Activated CD4-positive, alpha-beta T cell treated with anti-CD3 and anti-CD28 coated beads, Interleukin-2, amount 10 ng/mL, durations not matched to agents 24 days and 14 days (primary cell): ENCODE data around the gene DNAH17. TPM values are rescaled to one million over a fixed set of nuclear protein-coding genes. Genes with fewer than 3 reads are reported as not detected.

Source experiments
- DNase-seq: peaks from one replicate; pipeline ENCODE4 v3.0.0; 2022
- H3K27ac Mint-ChIP-seq: one replicate; pipeline ENCODE4 v1.8.0; 2022; ENCODE audit warnings: mild to moderate bottlenecking, mixed read lengths
- H3K27me3 Mint-ChIP-seq: one replicate; pipeline ENCODE4 v1.8.0; 2022; ENCODE audit warnings: mixed read lengths
- H3K36me3 Mint-ChIP-seq: one replicate; pipeline ENCODE4 v1.8.0; 2022; ENCODE audit warnings: low read depth, mild to moderate bottlenecking, mixed read lengths
- H3K4me1 Mint-ChIP-seq: one replicate; pipeline ENCODE4 v1.8.0; 2021; ENCODE audit warnings: mixed read lengths
- H3K4me3 Mint-ChIP-seq: one replicate; pipeline ENCODE4 v1.8.0; 2022; ENCODE audit warnings: mild to moderate bottlenecking, moderate library complexity, mixed read lengths
- H3K9me3 Mint-ChIP-seq: one replicate; pipeline ENCODE4 v1.8.0; 2021; ENCODE audit warnings: mixed read lengths
- intact Hi-C: fragments of 100-400 bp; cut with micrococcal nuclease; formaldehyde crosslinking; loops from one replicate; pipeline ENCODE4 v1.15.1; 2023
- total RNA-seq: library from RNA; stranded (reverse); gene quantifications from 2 replicates; pipeline ENCODE4 v1.2.3, GENCODE V29; 2022

Gene DNAH17
- total RNA-seq = 0.02 TPM in 2 replicates

GRCh38 chr17:78577296-78577695 lies at the start of gene DNAH17:
DNAH17 (minus strand) TSS chr17:78577396; CDS start chr17:78575057, 2,339 bp downstream.
- Mint-ChIP-seq H3K27me3 (peaks cover 6% of the 10 kb centered on the region), H3K36me3 (no peaks in the 10 kb centered on the region), H3K4me3 (no peak within 1 kb of the TSS), H3K4me1 (no peaks in the 10 kb centered on the region), H3K27ac (no peak within 1 kb of the TSS), H3K9me3 (no peaks in the 10 kb centered on the region)
- no peak for DNase-seq
- intact Hi-C loops = no loop called here

GRCh38 chr17:78624324-78625151 lies 47.3 kb upstream of the DNAH17 start:
- Mint-ChIP-seq H3K27ac (no peak overlapping the region), H3K36me3 (no peaks in the 10 kb centered on the region), H3K9me3 (no peaks in the 10 kb centered on the region), H3K27me3 (peaks cover 1% of the 10 kb centered on the region), H3K4me1 (no peaks in the 10 kb centered on the region), H3K4me3 (no peak overlapping the region)
- intact Hi-C loops = no loop called here
- no peak for DNase-seq

DNA sequence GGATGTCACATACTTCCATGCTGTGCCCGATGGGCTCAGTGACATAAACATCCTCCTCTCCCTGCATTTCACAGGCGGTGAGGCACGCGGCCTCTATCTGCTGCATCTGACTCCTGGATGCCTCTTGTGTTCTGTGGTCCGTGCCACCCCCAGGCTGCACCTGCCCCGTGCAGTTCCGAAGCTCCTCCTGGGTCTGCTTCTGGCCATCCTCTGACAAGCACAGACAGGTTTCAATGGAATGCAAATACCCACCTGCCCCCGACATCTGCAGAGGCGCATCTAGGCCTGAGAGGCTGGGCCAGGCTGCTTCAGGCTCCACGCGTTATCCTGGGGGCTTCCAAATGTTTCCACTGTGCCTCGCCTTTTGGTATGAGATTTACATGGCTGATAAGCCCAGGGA lies 46.3 kb upstream of the DNAH17 start:
- no peaks in the 10 kb centered on the region for H3K4me1 Mint-ChIP-seq
- no peaks in the 10 kb centered on the region for H3K36me3 Mint-ChIP-seq
- no peak overlapping the region for H3K27ac Mint-ChIP-seq
- DNase-seq = no peak
- intact Hi-C loops = no loop called here
- peaks cover 1% of the 10 kb centered on the region for H3K27me3 Mint-ChIP-seq
- H3K9me3 Mint-ChIP-seq = no peaks in the 10 kb centered on the region
- no peak overlapping the region for H3K4me3 Mint-ChIP-seq

GRCh38 chr17:78622491-78623265 lies 45.5 kb upstream of the DNAH17 start:
- no peaks in the 10 kb centered on the region for H3K4me1 Mint-ChIP-seq

GRCh38 chr17:78621720-78622490 lies 44.7 kb upstream of the DNAH17 start:
- Mint-ChIP-seq H3K27me3 (peaks cover 1% of the 10 kb centered on the region), H3K36me3 (no peaks in the 10 kb centered on the region), H3K4me1 (no peaks in the 10 kb centered on the region), H3K9me3 (no peaks in the 10 kb centered on the region), H3K4me3 (no peak overlapping the region), H3K27ac (no peak overlapping the region)
- no peak for DNase-seq
- intact Hi-C loops = no loop called here

More at GRCh38 chr17:78622491-78623265, 45.5 kb upstream of the DNAH17 start:
- DNase-seq = no peak
- peaks cover 1% of the 10 kb centered on the region for H3K27me3 Mint-ChIP-seq
- no peaks in the 10 kb centered on the region for H3K9me3 Mint-ChIP-seq
- no peaks in the 10 kb centered on the region for H3K36me3 Mint-ChIP-seq
- intact Hi-C loops = no loop called here
- H3K4me3 Mint-ChIP-seq = no peak overlapping the region
- no peak overlapping the region for H3K27ac Mint-ChIP-seq

- no peak for DNase-seq
- intact Hi-C loops = no loop called here
- Mint-ChIP-seq H3K27me3 (peaks cover 1% of the 10 kb centered on the region), H3K4me3 (no peak overlapping the region), H3K4me1 (no peaks in the 10 kb centered on the region), H3K9me3 (no peaks in the 10 kb centered on the region), H3K36me3 (no peaks in the 10 kb centered on the region), H3K27ac (no peak overlapping the region)
These were observed 42.9 kb upstream of the DNAH17 start for GRCh38 chr17:78620099-78620498.

DNA sequence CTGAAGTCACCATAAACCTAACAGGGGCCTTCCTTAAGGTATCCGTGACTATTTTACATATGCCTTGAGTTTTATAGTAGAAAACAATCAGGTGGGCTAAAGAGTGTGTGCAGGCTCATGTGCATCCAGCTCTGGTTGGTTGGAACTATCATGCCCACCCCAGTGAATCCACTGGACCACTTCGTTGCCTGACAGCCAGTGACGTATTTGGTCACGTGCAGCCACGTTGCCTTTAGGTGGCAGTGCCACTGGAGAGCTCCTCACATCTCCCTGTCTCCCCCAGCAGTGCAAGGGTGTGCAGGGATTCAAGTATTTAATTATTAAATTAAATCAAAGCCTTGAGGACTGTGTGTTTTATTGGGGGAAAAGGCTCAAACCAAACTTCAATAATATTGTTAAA lies 42.1 kb upstream of the DNAH17 start:
- Mint-ChIP-seq H3K4me1 (no peaks in the 10 kb centered on the region), H3K36me3 (no peaks in the 10 kb centered on the region), H3K27ac (no peak overlapping the region), H3K9me3 (no peaks in the 10 kb centered on the region), H3K4me3 (no peak overlapping the region), H3K27me3 (peaks cover 1% of the 10 kb centered on the region)
- intact Hi-C loops = no loop called here
- DNase-seq = no peak

DNA sequence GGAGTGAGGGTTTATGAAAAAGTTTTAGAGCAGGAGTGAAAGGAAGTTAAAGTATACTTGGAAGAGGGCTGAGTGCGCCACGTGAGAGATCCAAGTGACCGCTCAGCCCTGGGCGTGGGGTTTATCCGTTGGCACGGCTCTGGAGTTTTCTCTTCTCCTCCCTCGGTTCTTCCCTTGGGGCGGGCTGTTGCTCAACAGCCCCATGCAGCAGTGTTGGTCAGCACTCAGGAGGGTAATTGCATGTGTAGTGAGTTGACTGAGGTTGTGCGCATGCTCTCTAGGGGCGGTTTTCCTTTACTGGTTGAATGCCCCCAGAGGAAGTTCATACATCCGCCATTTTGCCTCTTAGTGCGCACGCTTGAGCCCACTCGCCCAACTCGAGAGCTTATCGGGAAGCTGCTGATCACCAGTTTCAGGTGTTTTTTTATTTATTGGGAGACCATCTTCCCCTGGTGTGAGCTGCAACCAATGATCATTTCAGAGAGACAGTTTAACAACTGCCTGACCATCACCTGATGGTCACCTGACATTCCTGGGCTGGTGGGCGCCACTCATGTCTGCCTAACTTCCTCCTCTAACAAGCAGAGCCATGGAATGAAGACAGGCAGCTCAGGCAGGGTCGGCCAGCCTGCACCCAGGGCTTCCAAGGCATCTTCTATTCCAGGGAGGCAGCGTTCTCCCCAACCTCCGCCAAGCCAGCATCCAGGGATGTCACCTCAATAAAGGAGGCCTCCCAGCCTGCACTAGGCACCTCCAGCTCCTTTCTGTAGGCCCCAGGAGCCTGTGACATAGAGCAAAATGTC lies 41.3 kb upstream of the DNAH17 start:
- Mint-ChIP-seq H3K9me3 (no peaks in the 10 kb centered on the region), H3K27ac (no peak overlapping the region), H3K27me3 (peaks cover 1% of the 10 kb centered on the region), H3K4me3 (no peak overlapping the region), H3K36me3 (no peaks in the 10 kb centered on the region), H3K4me1 (no peaks in the 10 kb centered on the region)
- DNase-seq = no peak
- intact Hi-C loops = no loop called here

DNA sequence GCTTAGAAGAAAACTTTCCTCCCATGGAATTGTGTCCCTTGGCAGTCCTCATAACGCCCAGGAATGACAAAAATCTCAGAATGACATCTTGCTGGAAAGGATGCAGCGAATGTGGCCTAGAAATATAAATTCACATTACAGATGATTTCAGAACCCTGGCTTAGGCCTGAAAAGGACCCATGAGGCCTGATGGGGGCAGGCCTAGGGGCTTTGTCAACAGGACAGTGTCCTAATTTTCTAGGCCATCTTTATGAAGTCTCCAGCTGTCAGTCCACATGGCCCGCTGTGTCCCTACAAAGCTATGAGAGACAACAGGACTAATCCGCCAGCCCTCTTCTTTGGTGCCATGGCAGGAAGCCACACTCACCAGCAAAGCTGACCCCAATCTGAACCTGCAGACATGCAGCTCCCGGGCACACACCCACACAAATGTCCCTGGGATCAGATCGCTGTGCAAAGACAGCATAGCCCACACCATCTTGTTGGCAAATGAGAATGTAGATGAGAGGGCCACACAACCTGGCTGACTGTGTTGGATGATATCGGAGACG lies 40.4 kb upstream of the DNAH17 start:
- H3K4me1 Mint-ChIP-seq = no peaks in the 10 kb centered on the region
- DNase-seq = no peak

DNA sequence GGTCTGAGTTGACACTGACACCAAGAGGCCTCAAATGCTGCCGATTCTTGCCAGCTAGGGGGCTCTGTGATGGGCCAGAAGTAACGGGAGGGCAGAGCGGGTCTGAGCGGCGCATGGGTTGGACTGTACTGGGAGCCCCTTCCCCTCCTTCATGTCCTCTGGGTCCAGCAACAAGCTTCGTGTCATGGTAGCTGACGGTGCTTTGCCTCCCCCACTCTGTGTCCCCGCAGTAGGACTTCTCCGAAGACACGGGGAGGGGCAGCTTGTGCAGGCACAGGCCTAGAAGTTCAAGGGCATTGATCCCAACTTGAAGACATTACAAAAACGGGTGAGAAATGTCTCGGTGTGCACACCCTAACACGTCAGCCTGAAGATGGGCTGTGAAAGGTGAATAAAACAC lies 39.8 kb upstream of the DNAH17 start:
- intact Hi-C loops = no loop called here
- Mint-ChIP-seq H3K4me3 (no peak overlapping the region), H3K27me3 (peaks cover 1% of the 10 kb centered on the region), H3K36me3 (no peaks in the 10 kb centered on the region), H3K9me3 (no peaks in the 10 kb centered on the region), H3K27ac (no peak overlapping the region), H3K4me1 (no peaks in the 10 kb centered on the region)
- DNase-seq = no peak

More for the DNA sequence above, 40.4 kb upstream of the DNAH17 start:
- Mint-ChIP-seq H3K9me3 (no peaks in the 10 kb centered on the region), H3K4me3 (no peak overlapping the region), H3K36me3 (no peaks in the 10 kb centered on the region), H3K27me3 (peaks cover 1% of the 10 kb centered on the region), H3K27ac (no peak overlapping the region)
- intact Hi-C loops = no loop called here

DNA sequence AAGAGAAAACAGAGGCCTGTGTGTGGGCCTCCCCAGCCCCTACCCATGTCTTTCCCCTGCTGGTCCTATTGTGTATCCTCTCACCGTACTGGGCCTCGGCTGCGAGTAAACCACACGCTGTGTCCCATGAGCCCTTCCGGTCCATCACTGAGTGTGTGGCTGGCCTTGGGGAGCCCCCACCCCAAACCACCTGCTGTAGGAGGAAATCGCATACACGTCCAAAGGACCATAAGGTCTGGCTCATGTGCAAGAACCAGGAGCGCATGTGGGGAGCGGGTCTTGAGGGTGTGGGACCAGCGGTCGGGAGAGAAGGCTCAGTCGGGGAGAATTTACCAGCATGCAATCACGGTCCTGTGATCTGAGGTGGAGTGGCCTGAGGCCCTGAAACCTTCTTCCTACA lies 38.4 kb upstream of the DNAH17 start:
- no peak overlapping the region for H3K4me3 Mint-ChIP-seq
- no peaks in the 10 kb centered on the region for H3K9me3 Mint-ChIP-seq
- no peaks in the 10 kb centered on the region for H3K36me3 Mint-ChIP-seq
- no peaks in the 10 kb centered on the region for H3K4me1 Mint-ChIP-seq
- H3K27ac Mint-ChIP-seq = no peak overlapping the region
- DNase-seq = no peak
- H3K27me3 Mint-ChIP-seq = peaks cover 1% of the 10 kb centered on the region
- intact Hi-C loops = no loop called here

DNA sequence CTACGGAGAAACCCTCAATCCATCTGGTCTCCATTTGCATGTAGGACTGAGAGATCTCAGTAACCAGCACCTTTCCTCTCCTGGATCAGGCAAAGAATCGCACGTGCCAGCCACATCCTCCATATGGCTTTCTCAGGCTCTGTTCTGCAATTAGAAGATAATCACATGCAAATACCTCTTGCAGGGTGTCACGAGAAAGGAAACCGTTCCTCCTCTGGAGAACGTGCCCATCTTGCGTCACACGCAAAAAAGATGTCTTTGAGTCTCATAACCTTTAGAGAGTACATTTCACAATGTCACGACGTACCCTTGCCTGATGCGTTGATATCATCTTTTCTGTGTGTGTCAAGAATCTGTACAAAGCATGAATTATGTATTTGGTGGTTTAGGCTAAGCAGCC lies 36.2 kb upstream of the DNAH17 start:
- Mint-ChIP-seq H3K36me3 (no peaks in the 10 kb centered on the region), H3K27me3 (no peaks in the 10 kb centered on the region)

DNA sequence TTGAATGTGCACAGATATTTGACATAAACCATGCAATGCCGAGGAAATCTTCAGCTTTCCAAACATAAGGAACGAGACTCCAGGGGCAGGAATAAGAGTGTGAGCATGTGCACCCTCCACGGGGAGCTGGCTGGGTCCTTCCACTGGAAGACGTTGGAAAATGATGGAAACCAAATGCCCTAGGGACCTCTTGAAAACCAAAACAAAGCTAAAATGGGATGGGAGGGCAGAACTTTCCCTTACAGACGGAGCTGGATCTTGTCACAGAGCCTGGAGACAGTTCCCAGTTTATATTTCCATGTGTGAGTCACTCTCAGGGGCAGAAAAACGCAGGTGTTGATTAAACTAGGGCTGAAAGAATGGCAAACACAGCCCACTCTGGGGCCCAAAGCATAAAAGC lies 34.4 kb upstream of the DNAH17 start:
- H3K9me3 Mint-ChIP-seq = no peaks in the 10 kb centered on the region
- peaks cover 9% of the 10 kb centered on the region for H3K27me3 Mint-ChIP-seq
- intact Hi-C loops = no loop called here
- H3K4me1 Mint-ChIP-seq = no peaks in the 10 kb centered on the region
- no peak overlapping the region for H3K4me3 Mint-ChIP-seq
- DNase-seq = no peak
- no peaks in the 10 kb centered on the region for H3K36me3 Mint-ChIP-seq
- no peak overlapping the region for H3K27ac Mint-ChIP-seq

More for the DNA sequence above, 36.2 kb upstream of the DNAH17 start:
- Mint-ChIP-seq H3K4me1 (no peaks in the 10 kb centered on the region), H3K9me3 (no peaks in the 10 kb centered on the region), H3K27ac (no peak overlapping the region), H3K4me3 (no peak overlapping the region)
- no peak for DNase-seq
- intact Hi-C loops = no loop called here
